ENCODE data around the gene ABR. TPM values are rescaled to one million over a fixed set of nuclear protein-coding genes. Genes with fewer than 3 reads are reported as not detected.

Gene ABR
- total and polyA plus RNA-seq, 8 donors = 59.0 to 187 (median 80.5) TPM

- H3K9me3 ChIP-seq = no peaks in the 10 kb centered on the region
- H3K4me3 ChIP-seq = no peak overlapping the region
- ATAC-seq (no peak), DNase-seq (peak in 1 of 4 donors; percentile 65)
- intact Hi-C loops (cut with DNase I) = no loop called here
- no peaks in the 10 kb centered on the region for H3K4me1 ChIP-seq
- H3K36me3 ChIP-seq = peaks cover 0 to 72% of the 10 kb centered on the region in 2 donors
- H3K27me3 ChIP-seq = no peaks in the 10 kb centered on the region
- no peak for TF ChIP-seq CTCF (IDR thresholded peaks at IDR 0.05)
- H3K27ac ChIP-seq = no peak overlapping the region
Measured at GRCh38 chr17:1011760-1012735, 167.7 kb downstream of the ABR start.

- TF ChIP-seq CTCF (IDR thresholded peaks at IDR 0.05) = no peak
- DNase-seq (peak in 1 of 4 donors; percentile 26), ATAC-seq (no peak)
- Histone ChIP-seq H3K36me3 (peaks cover 0 to 73% of the 10 kb centered on the region in 2 donors), H3K9me3 (no peaks in the 10 kb centered on the region), H3K27ac (no peak overlapping the region), H3K4me3 (no peak overlapping the region), H3K27me3 (no peaks in the 10 kb centered on the region), H3K4me1 (peaks cover 0 to 5% of the 10 kb centered on the region in 2 donors)
- intact Hi-C loops (cut with DNase I) = no loop called here
Measured at GRCh38 chr17:1011138-1011537, 168.6 kb downstream of the ABR start.

DNA sequence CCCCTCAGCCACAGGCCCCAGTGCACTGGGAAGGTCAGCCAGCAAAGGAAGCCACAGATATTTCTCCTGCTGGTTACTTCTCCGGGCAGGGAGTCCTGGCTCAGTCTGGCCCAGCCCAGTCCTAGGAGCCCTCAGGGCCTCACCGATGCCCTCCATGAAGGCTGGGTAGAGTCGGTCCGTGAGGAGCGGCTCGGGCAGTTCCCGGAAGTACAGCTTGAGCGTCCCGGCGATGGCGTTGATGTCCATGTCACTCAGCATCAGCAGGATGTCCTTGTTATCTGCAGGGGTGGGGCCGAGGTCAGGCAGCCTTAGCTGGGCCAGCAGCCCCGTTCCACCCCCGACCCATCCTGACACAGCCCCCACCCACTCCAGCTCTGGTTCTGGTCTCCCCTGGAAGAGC, 169.2 kb downstream of the ABR start:
- H3K9me3 ChIP-seq = no peaks in the 10 kb centered on the region
- H3K27me3 ChIP-seq = no peaks in the 10 kb centered on the region
- H3K27ac ChIP-seq = peak overlapping the region in 1 of 2 donors; percentile 33
- no peak for TF ChIP-seq CTCF (IDR thresholded peaks at IDR 0.05)
- peaks cover 0 to 79% of the 10 kb centered on the region in 2 donors for H3K36me3 ChIP-seq
- intact Hi-C loops (cut with DNase I) = no loop called here
- peak in 1 of 4 donors; percentile 67 for DNase-seq
- ATAC-seq = no peak
- peaks cover 4 to 10% of the 10 kb centered on the region in 2 donors for H3K4me1 ChIP-seq
- H3K4me3 ChIP-seq = no peak overlapping the region

GRCh38 chr17:1010086-1010450, 169.7 kb downstream of the ABR start:
- Histone ChIP-seq H3K4me1 (peaks cover 7 to 16% of the 10 kb centered on the region in 2 donors), H3K4me3 (no peak overlapping the region), H3K9me3 (no peaks in the 10 kb centered on the region), H3K36me3 (peaks cover 0 to 84% of the 10 kb centered on the region in 2 donors), H3K27ac (peak overlapping the region in 1 of 2 donors; percentile 33), H3K27me3 (no peaks in the 10 kb centered on the region)
- intact Hi-C loops (cut with DNase I) = no loop called here
- no peak for TF ChIP-seq CTCF (IDR thresholded peaks at IDR 0.05)
- no peak for ATAC-seq
- DNase-seq = peak in 1 of 4 donors; percentile 63
